Endothelial cell of umbilical vein (primary cell): ENCODE data around the gene NDUFA8. TPM values are rescaled to one million over a fixed set of nuclear protein-coding genes. Genes with fewer than 3 reads are reported as not detected.

ENCODE experiments used
- BruUV-seq: library from RNA; stranded (reverse); fragments of 400-500 nt; replicated peaks from 2 replicates; lab custom pipeline; 2021; lab: Mats Ljungman, UMichigan
- CTCF ChIA-PET: fragments of 300-600, 350-600 bp; sonication (Branson Sonifier 250); formaldehyde crosslinking; loops from one replicate; lab custom pipeline; 2021; ENCODE audit warnings: antibody characterized with exemption, inconsistent platforms; lab: Charles Lee
- POLR2A ChIA-PET: fragments of 300-600, 350-600 bp; sonication (Branson Sonifier 250); formaldehyde crosslinking; loops from one replicate; lab custom pipeline; 2021; ENCODE audit warnings: antibody characterized with exemption, inconsistent platforms; lab: Charles Lee
- DNase-seq: peaks from one replicate; pipeline ENCODE4 v3.0.0-alpha.2; 2011; ENCODE audit warnings: low read depth, low spot score
- FAIRE-seq: peaks from 2 replicates; lab custom pipeline; 2011; peaks lifted over from hg19 to GRCh38; lab: Jason Lieb, UNC
- H2AFZ ChIP-seq: 2 replicates; pipeline ENCODE4 v1.6.0; 2012; ENCODE audit warnings: low read depth, low read length, control low read depth, inconsistent platforms
- H3K27ac ChIP-seq: 2 replicates; pipeline ENCODE4 v1.5.1; 2011; ENCODE audit warnings: low read depth, mild to moderate bottlenecking, control low read depth, low read length, moderate library complexity; ENCODE audit not compliant: insufficient read depth
- H3K27me3 ChIP-seq, 2 experiments: 2 replicates each; pipeline versions ENCODE4 v1.6.0 to v1.6.1; 2011; ENCODE audit warnings: low read length in 2 of 2, mixed read lengths in 1 of 2; ENCODE audit not compliant: control insufficient read depth in 2 of 2, insufficient read depth in 2 of 2
- H3K36me3 ChIP-seq, 2 experiments: 2 replicates in 1 of 2; 3 replicates in 1 of 2; pipeline ENCODE4 v1.5.1; 2011; ENCODE audit warnings: low read length in 2 of 2, mild to moderate bottlenecking in 1 of 2, moderate library complexity in 1 of 2; ENCODE audit not compliant: control insufficient read depth in 2 of 2, insufficient read depth in 2 of 2; ENCODE audit errors: extremely low read depth in 1 of 2
- H3K4me1 ChIP-seq: 3 replicates; pipeline ENCODE4 v1.5.1; 2011; ENCODE audit warnings: mild to moderate bottlenecking, low read length; ENCODE audit not compliant: control insufficient read depth, insufficient read depth; ENCODE audit errors: extremely low read depth
- H3K4me2 ChIP-seq: 2 replicates; pipeline ENCODE4 v1.6.1; 2011; ENCODE audit warnings: low read length, control low read depth, mixed read lengths; ENCODE audit not compliant: insufficient read depth
- H3K4me3 ChIP-seq, 3 experiments: fragments of 200-600 bp in 1 of 3; sonication (generic), shearing (Covaris generic) in 1 of 3; replicated peaks in 1 of 3; 2 replicates each; pipeline ENCODE4 v1.5.1; 2011 to 2016; ENCODE audit warnings: control low read depth in 3 of 3, low read length in 3 of 3, mild to moderate bottlenecking in 2 of 3, inconsistent platforms in 1 of 3, low read depth in 1 of 3, moderate library complexity in 1 of 3; ENCODE audit not compliant: insufficient read depth in 1 of 3
- H3K79me2 ChIP-seq: 2 replicates; pipeline ENCODE4 v1.6.0; 2012; ENCODE audit warnings: low read length, inconsistent platforms; ENCODE audit not compliant: control insufficient read depth, insufficient read depth
- H3K9ac ChIP-seq: replicated peaks from 2 replicates; pipeline ENCODE3; 2011; ENCODE audit warnings: low read length, control low read depth; ENCODE audit not compliant: insufficient read depth; ENCODE audit errors: extremely low read depth
- H3K9me1 ChIP-seq: replicated peaks from 3 replicates; pipeline ENCODE4 v1.6.0; 2011; ENCODE audit warnings: mild to moderate bottlenecking, low read length; ENCODE audit not compliant: control insufficient read depth, insufficient read depth; ENCODE audit errors: extremely low read depth
- H3K9me3 ChIP-seq: replicated peaks from 2 replicates; pipeline ENCODE4 v1.5.1; 2012; ENCODE audit warnings: low read length, inconsistent platforms; ENCODE audit not compliant: control insufficient read depth, insufficient read depth
- H4K20me1 ChIP-seq: replicated peaks from 2 replicates; pipeline ENCODE3; 2011; ENCODE audit warnings: mild to moderate bottlenecking, low read length; ENCODE audit not compliant: control insufficient read depth, insufficient read depth; ENCODE audit errors: extremely low read depth
- CTCF ChIP-seq, 2 donors: IDR thresholded peaks; 1 replicate in 1 of 2; 2 replicates in 1 of 2; pipeline ENCODE4 v1.5.1; 2011; ENCODE audit warnings: low read length in 2 of 2, mild to moderate bottlenecking in 2 of 2, moderate library complexity in 2 of 2, control low read depth in 1 of 2, inconsistent platforms in 1 of 2, low read depth in 1 of 2; ENCODE audit not compliant: insufficient read depth in 1 of 2; ENCODE audit errors: extremely low read depth in 1 of 2
- EZH2 ChIP-seq: IDR thresholded peaks from 2 replicates; pipeline ENCODE4 v1.6.1; 2012; ENCODE audit warnings: borderline replicate concordance, low read depth, mild to moderate bottlenecking, moderate library complexity, low read length, inconsistent platforms; ENCODE audit not compliant: severe bottlenecking
- FOS ChIP-seq: IDR thresholded peaks from 2 replicates; pipeline ENCODE4 v1.6.1; 2011; ENCODE audit warnings: mild to moderate bottlenecking, low read length, moderate library complexity, borderline replicate concordance; ENCODE audit not compliant: insufficient read depth
- GATA2 ChIP-seq: IDR thresholded peaks from 2 replicates; pipeline ENCODE4 v1.7.0; 2011; ENCODE audit warnings: low read depth, mild to moderate bottlenecking, moderate library complexity, mixed read lengths, low read length; ENCODE audit not compliant: insufficient read length, insufficient read depth
- JUN ChIP-seq: IDR thresholded peaks from 2 replicates; pipeline ENCODE4 v1.6.1; 2011; ENCODE audit warnings: borderline replicate concordance, low read depth; ENCODE audit not compliant: insufficient read length, insufficient read depth
- MAX ChIP-seq: IDR thresholded peaks from 2 replicates; pipeline ENCODE4 v1.6.1; 2011; ENCODE audit not compliant: insufficient read depth, insufficient read length
- MYC ChIP-seq: IDR thresholded peaks from one replicate; pipeline ENCODE4 v1.6.1; 2011; ENCODE audit warnings: mild to moderate bottlenecking, low read depth, low read length
- POLR2A ChIP-seq: IDR thresholded peaks from 2 replicates; pipeline ENCODE4 v1.6.1; 2012; ENCODE audit warnings: low read depth, mild to moderate bottlenecking, control low read depth, low read length
- POLR2AphosphoS5 ChIP-seq: IDR thresholded peaks from 2 replicates; pipeline ENCODE4 v1.6.1; 2012; ENCODE audit warnings: low read depth, mild to moderate bottlenecking, control low read depth, low read length, moderate library complexity; ENCODE audit not compliant: insufficient read depth
- dilution Hi-C: fragments of 300-500 bp; cut with MboI; formaldehyde crosslinking; loops from one replicate; pipeline ENCODE4 v1.15.0; 2019; ENCODE audit warnings: low sequenced_read_pairs; ENCODE audit not compliant: extremely low pct_ligation_motif_present
- intact Hi-C: fragments of 100-400 bp; cut with micrococcal nuclease; formaldehyde crosslinking; loops from one replicate; pipeline ENCODE4 v1.10.0; 2022
- polyA plus RNA-seq, 4 experiments: library from polyadenylated mRNA; depleted of rRNA in 3 of 4; stranded (reverse) in 3 of 4; unstranded in 1 of 4; fragments of >200 nt; gene quantifications; 2 replicates each; pipeline versions ENCODE4 v1.2.1 to v1.2.3, GENCODE V29; 2011 to 2012; ENCODE audit warnings: missing spikeins in 1 of 4
- total RNA-seq: library from RNA; stranded (reverse); gene quantifications from 2 replicates; pipeline ENCODE4 v1.2.3, GENCODE V29; 2021

Gene NDUFA8
- total and polyA plus RNA-seq, 2 donors (not counting 3 experiments of a cell fraction or from before 2014, with no cell fraction given): 68.2 to 100 TPM

- POLR2A ChIA-PET: no interaction called here
- FAIRE-seq: no peak
- H3K36me3 ChIP-seq: no peaks in the 10 kb centered on the region
These were observed 47.3 kb downstream of the NDUFA8 start for GRCh38 chr9:122112238-122112637.

More at GRCh38 chr9:122112238-122112637, 47.3 kb downstream of the NDUFA8 start:
- no peaks in the 10 kb centered on the region for H3K9me1 ChIP-seq
- H4K20me1 ChIP-seq: no peaks in the 10 kb centered on the region
- no peak overlapping the region for H3K9ac ChIP-seq
- no peak overlapping the region for H3K27ac ChIP-seq
- TF ChIP-seq POLR2AphosphoS5 (no peak), EZH2 (no peak), FOS (no peak), MAX (no peak), MYC (no peak), CTCF (IDR thresholded peaks at IDR 0.05; ENCODE audit: extremely low read depth in 1 of 2, insufficient read depth in 1 of 2, low read depth in 1 of 2, low read length in 2 of 2) (no peak), POLR2A (no peak), GATA2 (no peak), JUN (no peak)
- no peak overlapping the region for H3K4me2 ChIP-seq
- BruUV-seq: no TSS peak
- no peaks in the 10 kb centered on the region for H3K9me3 ChIP-seq
- H3K27me3 ChIP-seq: peaks cover 0 to 5% of the 10 kb centered on the region in 2 experiments
- H3K79me2 ChIP-seq: no peaks in the 10 kb centered on the region
- no peak overlapping the region for H3K4me3 ChIP-seq
- intact Hi-C loops (no loop called here), dilution Hi-C loops (loop anchor here (25.0 kb wide), 1 partner anchor 250 kb away; the partner anchor contains the start of gene PTGS1)
- H3K4me1 ChIP-seq: no peaks in the 10 kb centered on the region
- H2AFZ ChIP-seq: no peak overlapping the region
- no peak for DNase-seq
- CTCF ChIA-PET: interaction anchor here (1.3 to 5.4 kb wide), 2 partner anchors 13 to 239 kb away, joined by 3 to 46 read pairs; no protein-coding TSS in a partner anchor
